Peyer's patch (tissue), 4 donors: ENCODE data around the gene GFOD2. TPM values are rescaled to one million over a fixed set of nuclear protein-coding genes. Genes with fewer than 3 reads are reported as not detected.
A peak's percentile ranks its signal among the peaks of the same experiment; 100 is the strongest.

Experiments used
- DNase-seq, 3 donors: peaks; one replicate each; pipeline ENCODE4 v3.0.0-alpha.2; 2017 to 2019
- H3K27ac ChIP-seq, 4 donors: fragments of 200-600 bp; sonication (generic); one replicate each; pipeline ENCODE4 v1.5.1; 2016 to 2019
- H3K27me3 ChIP-seq, 2 donors: fragments of 200-600 bp; sonication (generic); one replicate each; pipeline ENCODE4 v1.5.1; 2019
- H3K36me3 ChIP-seq, 3 donors: fragments of 200-600 bp; sonication (generic); one replicate each; pipeline ENCODE4 v1.5.1; 2016 to 2019
- H3K4me1 ChIP-seq, 4 donors: fragments of 200-600 bp; sonication (generic); one replicate each; pipeline ENCODE4 v1.5.1; 2016 to 2019
- H3K4me3 ChIP-seq, 4 donors: fragments of 200-600 bp; sonication (generic); 1 replicate in 3 of 4; 2 replicates in 1 of 4; pipeline ENCODE4 v1.5.1; 2016 to 2019; ENCODE audit warnings: mild to moderate bottlenecking in 1 of 4
- H3K9me3 ChIP-seq, 4 donors: fragments of 200-600 bp; sonication (generic); one replicate each; pipeline ENCODE4 v1.5.1; 2016 to 2019; ENCODE audit warnings: mild to moderate bottlenecking in 1 of 4
- CTCF ChIP-seq, 6 experiments: fragments of 450-650 bp in 4 of 6; fragments of 200-600 bp in 2 of 6; sonication (generic) in 1 of 6; IDR thresholded peaks; one replicate each; pipeline ENCODE4 v1.5.1; 2017 to 2019; ENCODE audit warnings: antibody characterized with exemption in 6 of 6, mild to moderate bottlenecking in 3 of 6, moderate library complexity in 1 of 6
- POLR2A ChIP-seq, 2 donors: fragments of 450-650 bp; IDR thresholded peaks; one replicate each; pipeline ENCODE4 v1.5.1; 2017; ENCODE audit warnings: antibody characterized with exemption in 2 of 2, mild to moderate bottlenecking in 2 of 2, moderate library complexity in 2 of 2
- total RNA-seq, 4 donors: library from RNA; depleted of rRNA; stranded (reverse); fragments of >200 nt; gene quantifications; one replicate each; pipeline ENCODE4 v1.1.0, GENCODE V29; 2016

Gene GFOD2
- 10 to 100 TPM in 3 of 4 donors, 1 to 10 TPM in 1; 9.9 to 40.7 (median 24.6) TPM for total RNA-seq

- peaks cover 0 to 40% (median 4%) of the 10 kb centered on the region in 4 donors for H3K4me1 ChIP-seq
- peak in 2 of 6 experiments; percentile 14 to 15 for TF ChIP-seq CTCF (IDR thresholded peaks at IDR 0.05)
- TF ChIP-seq POLR2A (IDR thresholded peaks at IDR 0.05): peak; percentile 71 to 87
- no peaks in the 10 kb centered on the region for H3K9me3 ChIP-seq
Observed at GRCh38 chr16:67719048-67719777, at the start of gene GFOD2. GFOD2 (minus strand) TSS chr16:67719316; CDS start chr16:67685715, 33,601 bp downstream.

GRCh38 chr16:67767953-67768352, 48.8 kb upstream of the GFOD2 start:
- Histone ChIP-seq H3K4me3 (no peak overlapping the region), H3K27ac (no peak overlapping the region), H3K4me1 (no peaks in the 10 kb centered on the region), H3K36me3 (peaks cover 0 to 9% (median 0%) of the 10 kb centered on the region in 3 donors), H3K27me3 (no peaks in the 10 kb centered on the region), H3K9me3 (no peaks in the 10 kb centered on the region)
- no peak for DNase-seq
- TF ChIP-seq POLR2A (IDR thresholded peaks at IDR 0.05) (no peak), CTCF (IDR thresholded peaks at IDR 0.05) (no peak)

More at GRCh38 chr16:67719048-67719777, at the start of gene GFOD2:
- no peaks in the 10 kb centered on the region for H3K36me3 ChIP-seq
- H3K27me3 ChIP-seq: no peaks in the 10 kb centered on the region
- peak within 1 kb of the TSS; percentile 75 to 96 (median 82) for H3K4me3 ChIP-seq
- H3K27ac ChIP-seq: peak within 1 kb of the TSS; percentile 54 to 88 (median 82)
- peak; percentile 96 to 99 (median 98) for DNase-seq

- H3K4me3 ChIP-seq: no peak overlapping the region
- H3K27me3 ChIP-seq: no peaks in the 10 kb centered on the region
- no peak for DNase-seq
- no peak overlapping the region for H3K27ac ChIP-seq
- no peaks in the 10 kb centered on the region for H3K9me3 ChIP-seq
- TF ChIP-seq POLR2A (IDR thresholded peaks at IDR 0.05): no peak
- no peak for TF ChIP-seq CTCF (IDR thresholded peaks at IDR 0.05)
- H3K4me1 ChIP-seq: no peaks in the 10 kb centered on the region
- peaks cover 0 to 4% (median 0%) of the 10 kb centered on the region in 3 donors for H3K36me3 ChIP-seq
Observed at GRCh38 chr16:67766291-67766690, 47.2 kb upstream of the GFOD2 start.

- no peaks in the 10 kb centered on the region for H3K9me3 ChIP-seq
- H3K36me3 ChIP-seq: peaks cover 0 to 4% (median 0%) of the 10 kb centered on the region in 3 donors
- TF ChIP-seq CTCF (IDR thresholded peaks at IDR 0.05) (no peak), POLR2A (IDR thresholded peaks at IDR 0.05) (no peak)
- no peaks in the 10 kb centered on the region for H3K4me1 ChIP-seq
- no peak for DNase-seq
- no peak overlapping the region for H3K4me3 ChIP-seq
- no peak overlapping the region for H3K27ac ChIP-seq
- H3K27me3 ChIP-seq: no peaks in the 10 kb centered on the region
Observed at GRCh38 chr16:67764158-67764667, 45.1 kb upstream of the GFOD2 start.

- no peak overlapping the region for H3K4me3 ChIP-seq
- no peaks in the 10 kb centered on the region for H3K4me1 ChIP-seq
- H3K36me3 ChIP-seq: peaks cover 0 to 4% (median 0%) of the 10 kb centered on the region in 3 donors
- no peaks in the 10 kb centered on the region for H3K27me3 ChIP-seq
- H3K9me3 ChIP-seq: no peaks in the 10 kb centered on the region
- no peak for TF ChIP-seq POLR2A (IDR thresholded peaks at IDR 0.05)
- no peak overlapping the region for H3K27ac ChIP-seq
- no peak for DNase-seq
Observed at GRCh38 chr16:67763066-67763465, 44.0 kb upstream of the GFOD2 start.

GRCh38 chr16:67762385-67762784, 43.3 kb upstream of the GFOD2 start:
- DNase-seq: no peak
- Histone ChIP-seq H3K4me3 (no peak overlapping the region), H3K4me1 (no peaks in the 10 kb centered on the region)

More at GRCh38 chr16:67762385-67762784, 43.3 kb upstream of the GFOD2 start:
- Histone ChIP-seq H3K36me3 (peaks cover 0 to 4% (median 0%) of the 10 kb centered on the region in 3 donors), H3K27me3 (no peaks in the 10 kb centered on the region), H3K9me3 (no peaks in the 10 kb centered on the region), H3K27ac (no peak overlapping the region)
- no peak for TF ChIP-seq POLR2A (IDR thresholded peaks at IDR 0.05)
- no peak for TF ChIP-seq CTCF (IDR thresholded peaks at IDR 0.05)
